ENCODE measurements around the gene ST8SIA2.

ST8SIA2 gene

GRCh38 chr15:92457471-92458041, 63.9 kb downstream of the ST8SIA2 start:
- Histone ChIP-seq H3K79me2 (ENCODE audit: insufficient read depth, low read length) (no peaks in the 10 kb centered on the region), H4K20me1 (ENCODE audit: insufficient read depth, low read length, poor library complexity, severe bottlenecking) (no peaks in the 10 kb centered on the region), H2AFZ (ENCODE audit: low read length) (no peak overlapping the region), H3K9me3 (ENCODE audit: insufficient read depth, low read depth, low read length) (no peaks in the 10 kb centered on the region), H3K9ac (ENCODE audit: low read depth, low read length, poor library complexity, severe bottlenecking) (no peak overlapping the region), H3F3A (ENCODE audit: low read depth) (no peaks in the 10 kb centered on the region), H3K4me2 (ENCODE audit: low read depth, low read length, poor library complexity, severe bottlenecking) (no peak overlapping the region), H3K9me2 (replicated peaks; ENCODE audit: low read depth, low read length) (no peaks in the 10 kb centered on the region), H3K36me3 (ENCODE audit: insufficient read depth, low read length) (no peaks in the 10 kb centered on the region), H3K27me3 (ENCODE audit: insufficient read depth, low read length, poor library complexity, severe bottlenecking) (no peaks in the 10 kb centered on the region), H3K4me3 (ENCODE audit: low read length, poor library complexity, severe bottlenecking) (no peak overlapping the region), H3K4me1 (ENCODE audit: insufficient read depth, low read length, poor library complexity, severe bottlenecking) (peaks cover 3% of the 10 kb centered on the region)
- TF ChIP-seq, protein P1, sequence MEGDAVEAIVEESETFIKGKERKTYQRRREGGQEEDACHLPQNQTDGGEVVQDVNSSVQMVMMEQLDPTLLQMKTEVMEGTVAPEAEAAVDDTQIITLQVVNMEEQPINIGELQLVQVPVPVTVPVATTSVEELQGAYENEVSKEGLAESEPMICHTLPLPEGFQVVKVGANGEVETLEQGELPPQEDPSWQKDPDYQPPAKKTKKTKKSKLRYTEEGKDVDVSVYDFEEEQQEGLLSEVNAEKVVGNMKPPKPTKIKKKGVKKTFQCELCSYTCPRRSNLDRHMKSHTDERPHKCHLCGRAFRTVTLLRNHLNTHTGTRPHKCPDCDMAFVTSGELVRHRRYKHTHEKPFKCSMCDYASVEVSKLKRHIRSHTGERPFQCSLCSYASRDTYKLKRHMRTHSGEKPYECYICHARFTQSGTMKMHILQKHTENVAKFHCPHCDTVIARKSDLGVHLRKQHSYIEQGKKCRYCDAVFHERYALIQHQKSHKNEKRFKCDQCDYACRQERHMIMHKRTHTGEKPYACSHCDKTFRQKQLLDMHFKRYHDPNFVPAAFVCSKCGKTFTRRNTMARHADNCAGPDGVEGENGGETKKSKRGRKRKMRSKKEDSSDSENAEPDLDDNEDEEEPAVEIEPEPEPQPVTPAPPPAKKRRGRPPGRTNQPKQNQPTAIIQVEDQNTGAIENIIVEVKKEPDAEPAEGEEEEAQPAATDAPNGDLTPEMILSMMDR (conservative IDR thresholded peaks at IDR 0.05; ENCODE audit: low read length), result no peak
- TF ChIP-seq EZH2phosphoT487 (IDR thresholded peaks at IDR 0.05; ENCODE audit: borderline replicate concordance), result no peak

DNA sequence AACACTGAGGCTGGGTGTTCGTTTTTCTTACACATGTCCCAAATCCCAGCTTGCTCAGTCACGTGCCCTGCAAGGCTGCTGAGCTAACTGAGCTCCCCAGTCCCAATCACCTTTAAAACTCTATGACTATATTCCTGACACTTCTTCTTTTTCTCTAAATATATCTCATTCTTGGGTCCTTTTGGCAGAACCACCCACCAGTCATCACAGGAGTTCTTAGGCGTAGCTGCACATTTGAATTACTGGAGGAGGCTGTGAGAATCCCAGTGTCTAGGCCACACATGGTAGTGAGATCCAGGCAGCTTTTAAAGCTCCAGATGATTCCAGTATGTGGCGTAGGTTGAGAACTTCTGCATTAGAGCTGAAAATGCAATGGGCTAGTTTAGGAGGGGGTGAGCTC, 66.3 kb downstream of the ST8SIA2 start:
- Histone ChIP-seq H2AFZ (ENCODE audit: low read length) (no peak overlapping the region), H3K79me2 (ENCODE audit: insufficient read depth, low read length) (no peaks in the 10 kb centered on the region), H3K27me3 (ENCODE audit: insufficient read depth, low read length, poor library complexity, severe bottlenecking) (no peaks in the 10 kb centered on the region), H3K36me3 (ENCODE audit: insufficient read depth, low read length) (no peaks in the 10 kb centered on the region), H3K4me2 (ENCODE audit: low read depth, low read length, poor library complexity, severe bottlenecking) (no peak overlapping the region), H4K20me1 (ENCODE audit: insufficient read depth, low read length, poor library complexity, severe bottlenecking) (no peaks in the 10 kb centered on the region), H3K9me2 (replicated peaks; ENCODE audit: low read depth, low read length) (no peaks in the 10 kb centered on the region), H3K4me1 (ENCODE audit: insufficient read depth, low read length, poor library complexity, severe bottlenecking) (peaks cover 15% of the 10 kb centered on the region), H3F3A (ENCODE audit: low read depth) (no peaks in the 10 kb centered on the region), H3K9me3 (ENCODE audit: insufficient read depth, low read depth, low read length) (no peaks in the 10 kb centered on the region), H3K4me3 (ENCODE audit: low read length, poor library complexity, severe bottlenecking) (no peak overlapping the region), H3K9ac (ENCODE audit: low read depth, low read length, poor library complexity, severe bottlenecking) (no peak overlapping the region)
- no peak for TF ChIP-seq EZH2phosphoT487 (IDR thresholded peaks at IDR 0.05; ENCODE audit: borderline replicate concordance)
- TF ChIP-seq, protein P1 (conservative IDR thresholded peaks at IDR 0.05; ENCODE audit: low read length), result no peak

DNA sequence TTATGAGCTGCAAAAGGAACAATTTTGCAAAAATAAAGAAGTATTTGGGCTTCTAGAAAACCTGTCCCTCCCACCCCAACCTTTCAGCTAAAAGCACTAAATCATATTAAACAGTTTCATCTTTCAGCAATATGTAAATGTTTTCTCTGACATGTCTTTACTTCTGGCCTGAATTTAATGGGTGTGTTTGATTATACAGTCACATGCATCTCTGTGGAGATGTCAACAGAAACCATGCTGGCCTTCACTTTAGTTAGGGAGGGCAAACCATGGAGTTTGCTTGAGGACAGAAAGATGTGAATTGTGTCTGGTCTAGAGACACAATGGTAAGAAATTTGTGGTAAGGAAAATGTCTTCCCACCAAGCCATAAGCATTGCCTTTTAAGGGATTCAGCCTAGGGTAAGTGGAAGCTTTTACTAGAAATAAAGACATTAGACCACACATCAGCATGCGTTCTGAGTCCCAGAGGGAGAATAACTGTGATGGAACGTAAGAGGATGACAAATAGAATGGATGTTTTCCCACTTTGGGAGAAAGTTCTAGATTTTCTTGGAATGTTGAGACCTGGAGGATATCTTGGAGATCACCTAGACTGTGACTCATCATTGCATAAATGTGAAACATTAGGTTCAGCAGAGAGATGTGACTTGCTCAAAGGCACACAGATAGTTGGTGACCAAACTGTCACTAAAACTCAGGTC, 68.9 kb downstream of the ST8SIA2 start:
- Histone ChIP-seq H3K4me2 (ENCODE audit: low read depth, low read length, poor library complexity, severe bottlenecking) (peak overlapping the region; percentile 7), H3F3A (ENCODE audit: low read depth) (no peaks in the 10 kb centered on the region), H2AFZ (ENCODE audit: low read length) (peak overlapping the region; percentile 4; the same call in 1 of the 2 replicates), H3K9ac (ENCODE audit: low read depth, low read length, poor library complexity, severe bottlenecking) (no peak overlapping the region), H3K9me2 (replicated peaks; ENCODE audit: low read depth, low read length) (no peaks in the 10 kb centered on the region), H3K27me3 (ENCODE audit: insufficient read depth, low read length, poor library complexity, severe bottlenecking) (no peaks in the 10 kb centered on the region), H3K36me3 (ENCODE audit: insufficient read depth, low read length) (no peaks in the 10 kb centered on the region), H3K4me1 (ENCODE audit: insufficient read depth, low read length, poor library complexity, severe bottlenecking) (peaks cover 15% of the 10 kb centered on the region), H3K4me3 (ENCODE audit: low read length, poor library complexity, severe bottlenecking) (no peak overlapping the region), H3K79me2 (ENCODE audit: insufficient read depth, low read length) (no peaks in the 10 kb centered on the region), H3K9me3 (ENCODE audit: insufficient read depth, low read depth, low read length) (no peaks in the 10 kb centered on the region), H4K20me1 (ENCODE audit: insufficient read depth, low read length, poor library complexity, severe bottlenecking) (no peaks in the 10 kb centered on the region)
- no peak for TF ChIP-seq EZH2phosphoT487 (IDR thresholded peaks at IDR 0.05; ENCODE audit: borderline replicate concordance)
- TF ChIP-seq, protein P1 (conservative IDR thresholded peaks at IDR 0.05; ENCODE audit: low read length), result no peak

Measured in Loucy (cell line).